Renal cortical epithelial cell (primary cell): Measurements from ENCODE around the gene AMZ2. TPM values are rescaled to one million over a fixed set of nuclear protein-coding genes. Genes with fewer than 3 reads are reported as not detected.

Source experiments
- total RNA-seq: library from RNA; depleted of rRNA; stranded (reverse); fragments of >200 nt; gene quantifications from 2 replicates; pipeline ENCODE4 v1.2.3, GENCODE V29; 2014

The AMZ2 gene
- total RNA-seq, 1 donor from 2014 or later, result 53.7 TPM

Other genes starting within 250 kb of the AMZ2 start
- gene KPNA2, start 212.3 kb upstream of the AMZ2 start, total RNA-seq, result 72.1 and 115 TPM in 2 replicates
- 0.05 TPM in 1 of 2 replicates, not detected in the other for gene SLC16A6, start 43.1 kb downstream of the AMZ2 start, total RNA-seq
- gene ARSG, start 43.5 kb downstream of the AMZ2 start, total RNA-seq, result 3.2 and 4.2 TPM in 2 replicates
- gene WIPI1, start 209.5 kb downstream of the AMZ2 start, total RNA-seq, result 50.7 and 116 TPM in 2 replicates